GM18499 (cell line): Measurements from ENCODE around the gene ADAM30.

ENCODE experiments used
- ATAC-seq: cut with Tn5 transposase; IDR thresholded peaks from one replicate; pipeline ENCODE4 v1.9.1; 2021; ENCODE audit warnings: moderate number of reproducible peaks; ENCODE audit not compliant: insufficient read depth, unreplicated experiment

The ADAM30 gene

DNA sequence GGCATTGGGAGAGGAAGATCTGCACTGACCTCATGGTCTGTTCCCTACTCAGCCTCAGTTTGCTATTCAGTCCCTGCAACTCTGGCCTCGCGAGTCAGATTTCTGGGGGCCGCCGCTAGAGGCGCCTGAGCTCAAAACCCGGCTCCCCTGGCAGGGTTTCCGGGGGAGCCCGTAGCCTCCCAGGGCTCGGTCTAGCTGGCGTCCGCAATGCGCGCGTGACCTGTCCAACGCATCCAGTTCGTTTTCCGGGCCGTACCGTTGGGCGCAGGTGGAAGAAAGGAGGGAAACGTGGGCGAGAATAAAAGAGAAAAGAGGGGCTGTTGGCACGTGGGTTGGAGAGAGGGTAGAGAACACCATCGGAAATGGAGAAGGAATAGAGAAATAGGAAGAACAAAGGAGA lies at the start of gene ADAM30:
ADAM30 (minus strand) TSS at position 213 of the 400 bp plus-strand sequence; CDS start at position 34, 179 bp downstream.
- ATAC-seq, result no peak

DNA sequence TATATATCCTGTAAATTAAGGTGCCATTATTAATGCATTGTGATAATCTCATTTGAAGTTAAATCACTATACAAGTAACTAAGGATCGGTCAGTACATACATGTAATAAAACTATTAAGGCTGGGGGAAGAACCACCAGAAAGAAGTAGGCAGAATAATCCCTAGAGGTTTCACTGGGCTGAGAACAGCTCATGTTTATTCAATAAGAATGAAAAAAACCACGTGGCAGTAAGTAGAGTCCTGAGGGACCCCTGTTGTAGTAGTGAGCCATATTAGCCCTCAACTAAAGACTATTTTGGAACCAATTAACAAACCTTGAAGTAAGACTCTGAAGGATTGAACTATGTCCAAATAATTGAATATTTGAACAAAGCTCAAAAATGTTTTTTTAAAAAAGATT lies 46.9 kb upstream of the ADAM30 start:
- ATAC-seq, result no peak

DNA sequence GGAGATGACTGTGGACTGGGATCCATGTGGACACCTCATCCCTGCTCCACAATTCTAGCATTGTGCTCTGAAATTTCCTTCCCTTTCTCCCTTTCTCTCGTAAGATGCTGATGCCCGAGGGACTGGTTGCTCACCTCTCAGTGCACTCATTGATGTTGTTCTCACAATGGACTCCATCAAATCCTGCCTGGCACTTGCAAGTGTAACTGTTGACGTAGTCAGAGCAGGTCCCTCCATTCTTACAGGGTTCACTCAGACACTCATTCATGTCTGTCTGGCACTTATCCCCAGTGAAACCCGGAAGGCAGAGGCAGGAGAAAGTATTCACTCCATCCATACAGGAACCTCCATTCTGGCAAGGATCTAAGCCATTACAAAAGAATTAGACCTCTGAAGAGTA lies 45.1 kb upstream of the ADAM30 start:
- no peak for ATAC-seq

DNA sequence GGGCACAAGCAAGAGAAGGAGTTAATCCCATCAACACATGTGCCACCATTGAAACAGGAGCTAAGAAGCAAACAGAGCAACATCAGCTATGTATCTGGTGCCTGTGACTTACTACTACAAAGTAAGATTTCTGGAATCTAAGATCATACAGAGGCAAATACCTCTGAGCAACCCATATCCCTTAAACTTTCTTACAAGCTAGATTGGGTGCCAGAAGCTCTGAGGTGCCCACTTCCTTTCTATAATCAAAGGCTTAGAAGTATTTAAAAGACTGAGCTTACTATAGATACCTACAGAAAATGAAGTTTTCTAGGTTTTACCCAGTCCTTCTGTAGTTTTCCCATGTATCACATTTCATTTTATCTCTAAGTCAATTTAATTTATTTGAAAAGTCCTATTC lies 44.4 kb upstream of the ADAM30 start:
- no peak for ATAC-seq

DNA sequence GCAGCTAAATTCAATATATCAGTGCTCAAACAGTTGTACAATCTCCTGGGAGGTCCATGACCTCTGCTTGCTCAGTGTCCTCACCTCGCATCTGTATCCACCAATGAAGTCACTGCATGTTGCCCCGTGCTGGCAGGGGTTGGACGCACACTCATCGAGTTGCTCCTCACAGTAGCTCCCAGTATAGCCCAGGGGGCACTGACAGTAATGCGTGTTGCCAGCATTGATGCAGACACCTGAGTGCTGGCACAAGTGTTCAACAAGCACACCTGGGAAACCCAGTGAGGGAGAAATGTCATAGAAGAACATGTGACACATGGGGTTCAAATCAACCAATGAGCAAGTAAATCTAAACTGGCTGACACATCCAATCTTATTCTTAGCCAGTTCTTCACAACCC lies 40.9 kb upstream of the ADAM30 start:
- ATAC-seq, result no peak

DNA sequence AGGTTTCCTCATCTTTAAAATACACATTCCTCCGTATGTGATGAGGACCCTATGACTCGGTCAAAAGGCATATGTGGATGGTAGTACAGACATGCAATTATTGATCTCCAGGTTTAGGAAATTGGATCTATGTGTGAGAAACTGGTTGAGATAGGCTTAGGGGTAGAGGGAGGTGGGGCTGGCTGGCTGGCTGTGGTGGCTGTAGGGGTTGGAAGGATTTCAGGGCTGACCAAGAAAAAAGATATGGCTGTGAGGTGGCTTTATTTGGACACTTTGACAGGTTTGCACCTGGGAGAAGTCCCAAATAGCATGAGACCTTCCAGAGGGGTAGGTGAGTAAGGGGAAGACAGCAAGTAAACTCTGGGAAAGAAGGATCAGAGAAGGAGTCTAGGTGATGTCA lies 39.6 kb upstream of the ADAM30 start:
- no peak for ATAC-seq

DNA sequence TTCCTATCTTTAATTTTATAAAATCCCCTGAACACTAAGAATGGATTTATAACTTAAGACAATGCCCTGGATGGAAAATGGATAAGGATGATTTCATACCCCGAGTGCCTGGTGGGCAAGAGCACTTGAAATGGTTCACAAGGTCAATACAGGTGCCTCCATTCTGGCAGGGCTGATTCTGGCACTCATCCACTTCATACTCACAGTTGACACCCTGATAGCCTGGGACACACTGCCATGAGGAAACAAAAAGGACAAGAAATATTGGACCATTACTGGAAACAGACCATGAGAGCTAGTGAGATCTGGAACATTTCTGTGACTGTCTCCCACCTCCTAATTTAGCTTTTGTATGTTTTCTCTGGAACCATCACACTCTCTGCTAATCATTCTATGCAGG lies 39.1 kb upstream of the ADAM30 start:
- ATAC-seq, result no peak

DNA sequence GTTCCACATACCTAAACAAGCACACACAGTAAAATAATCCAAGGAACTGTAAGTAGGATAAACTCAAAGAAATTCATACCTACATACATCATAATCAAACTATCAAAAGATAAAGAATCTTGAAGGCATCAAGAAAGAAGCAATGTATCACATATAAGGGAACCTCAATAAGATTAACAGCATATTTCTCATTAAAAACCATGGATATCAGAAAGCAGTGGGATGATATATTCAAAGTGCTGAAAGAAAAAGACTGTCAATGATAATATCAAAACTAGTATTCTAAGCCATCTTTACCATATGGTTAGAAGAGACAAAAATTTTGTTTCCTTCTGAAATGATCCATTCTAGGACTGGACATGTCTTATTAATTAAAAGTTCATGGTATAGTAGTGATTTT lies 37.1 kb upstream of the ADAM30 start:
- no peak for ATAC-seq

DNA sequence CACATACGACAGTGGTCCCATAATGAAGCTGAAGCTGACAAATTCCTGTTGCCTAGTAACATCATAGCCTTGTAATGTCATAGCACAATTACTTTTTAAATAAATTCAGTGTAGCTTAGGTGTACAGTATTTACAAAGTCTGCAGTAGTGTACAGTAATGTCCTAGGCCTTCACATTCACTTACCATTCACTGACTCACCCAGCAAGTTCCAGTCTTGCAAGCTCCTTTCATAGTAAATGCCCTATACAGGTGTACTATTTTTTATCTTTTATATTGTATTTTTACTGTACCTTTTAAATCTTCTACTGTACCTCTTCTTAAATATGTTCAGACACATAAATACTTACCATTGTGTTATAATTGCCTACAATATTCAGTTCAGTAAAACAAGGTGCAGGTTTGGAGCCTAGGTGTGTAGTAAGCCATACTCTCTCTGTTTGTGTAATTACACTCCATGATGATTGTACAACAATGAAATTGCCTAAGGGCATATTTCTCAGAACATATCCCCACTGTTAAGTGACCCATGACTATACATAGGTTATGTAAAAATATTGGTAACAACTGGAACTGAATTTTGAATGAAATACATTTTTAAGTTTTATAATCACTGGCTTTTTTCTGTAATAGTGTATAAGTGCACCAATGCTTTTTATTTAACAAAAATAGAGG lies 33.5 kb upstream of the ADAM30 start:
- ATAC-seq, result no peak

DNA sequence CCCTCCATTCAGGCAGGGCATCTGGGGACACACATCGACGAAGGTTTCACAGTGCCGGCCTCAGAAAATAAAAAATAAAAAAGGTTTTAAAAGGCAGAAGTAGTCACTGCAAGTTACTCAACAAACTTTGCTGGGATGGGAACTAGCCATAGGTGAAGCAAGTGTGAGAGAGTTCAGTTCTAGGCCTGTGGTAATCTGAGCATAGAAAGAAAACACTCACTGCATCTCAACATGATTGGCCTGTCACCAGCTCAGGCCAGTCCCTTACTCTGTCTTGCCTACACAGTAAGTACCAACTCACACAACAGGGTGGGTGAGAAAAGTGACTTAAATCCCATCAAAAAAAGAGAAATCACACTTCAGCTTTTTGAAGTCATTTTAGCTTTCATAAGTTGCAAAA lies 30.2 kb upstream of the ADAM30 start:
- no peak for ATAC-seq

DNA sequence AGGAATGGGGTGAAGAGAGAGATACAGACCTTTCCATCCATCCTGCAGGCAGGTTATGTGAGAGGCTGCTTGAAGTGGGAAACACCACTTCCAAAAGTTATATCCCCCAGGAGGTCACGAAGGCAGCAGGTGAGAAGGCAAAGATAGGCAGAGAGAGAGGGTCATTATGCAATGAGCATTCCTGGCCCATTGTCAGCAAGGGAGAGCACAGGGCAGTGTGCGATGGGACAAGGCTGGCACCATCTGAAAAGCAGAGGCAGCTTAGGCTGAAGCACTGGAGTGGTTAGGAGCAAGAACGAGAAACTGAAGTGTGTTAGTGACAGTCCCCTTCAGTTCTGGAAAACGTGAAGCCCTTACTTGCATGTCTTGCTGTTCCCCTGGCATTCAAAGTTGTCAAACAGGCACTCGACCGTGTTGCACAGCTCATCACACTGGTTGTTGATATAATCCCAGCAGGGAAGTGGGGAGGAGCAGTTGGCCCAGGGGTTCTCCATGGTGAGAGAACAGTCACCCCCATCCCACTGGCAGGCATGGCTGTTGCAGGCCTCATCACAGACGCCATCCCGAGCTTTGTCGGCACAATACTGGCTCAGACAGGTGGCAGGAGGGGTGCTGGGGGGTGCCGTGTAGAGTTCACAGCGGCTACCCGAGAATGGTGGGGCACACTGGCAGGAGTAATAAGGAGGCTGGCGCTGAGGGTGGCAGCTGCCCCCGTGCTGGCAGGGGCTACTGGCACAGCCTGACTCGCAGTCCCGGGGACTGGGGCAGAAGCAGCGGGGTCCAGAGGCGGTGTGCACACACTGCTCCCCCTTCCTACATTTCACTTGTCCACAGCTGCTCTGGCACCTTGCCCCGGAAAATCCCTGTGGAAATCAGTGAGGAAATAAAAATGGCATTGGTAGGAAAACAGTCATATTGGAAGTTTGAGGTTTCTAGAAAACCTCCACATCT lies 28.9 kb upstream of the ADAM30 start:
- no peak for ATAC-seq

DNA sequence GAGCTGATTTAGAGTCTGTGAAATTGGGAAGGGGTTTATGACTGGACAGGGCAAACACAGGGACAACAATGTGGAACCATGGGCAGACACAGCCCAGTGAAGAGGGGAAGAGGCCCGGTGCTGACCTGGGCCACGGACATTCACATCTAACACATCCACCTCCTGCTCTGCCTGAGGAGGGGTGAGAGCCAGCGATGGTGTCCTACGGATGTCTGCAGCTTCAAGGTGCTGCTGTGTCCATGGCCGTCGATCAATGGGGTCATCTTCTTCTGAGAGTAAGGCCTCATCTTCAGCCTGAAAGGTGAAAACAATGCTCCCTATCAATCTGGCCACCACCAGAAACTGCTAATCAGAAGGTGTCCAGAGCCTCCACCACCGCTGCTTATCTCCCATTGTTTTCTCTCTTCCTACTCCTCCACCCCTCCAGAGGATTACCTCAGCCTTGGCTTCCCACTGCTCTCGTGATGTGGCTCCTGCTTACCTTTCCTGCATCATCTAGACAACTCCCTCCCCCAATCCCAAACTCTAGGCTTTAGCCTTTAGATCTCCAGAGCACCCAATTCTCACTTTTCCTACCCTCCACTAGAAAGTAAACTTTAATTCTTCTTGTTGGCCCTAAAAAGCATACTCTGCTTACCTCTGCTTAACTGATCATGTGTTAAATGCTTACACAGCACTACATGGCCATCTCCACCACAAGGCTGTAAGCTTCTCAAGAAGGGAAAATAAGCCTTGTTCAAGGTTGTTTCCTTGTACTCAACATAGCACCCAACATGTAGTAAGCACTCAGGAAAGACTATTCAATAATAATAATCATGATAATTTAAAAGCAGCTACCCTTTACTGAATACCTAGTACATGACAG lies 24.0 kb upstream of the ADAM30 start:
- ATAC-seq, result no peak

DNA sequence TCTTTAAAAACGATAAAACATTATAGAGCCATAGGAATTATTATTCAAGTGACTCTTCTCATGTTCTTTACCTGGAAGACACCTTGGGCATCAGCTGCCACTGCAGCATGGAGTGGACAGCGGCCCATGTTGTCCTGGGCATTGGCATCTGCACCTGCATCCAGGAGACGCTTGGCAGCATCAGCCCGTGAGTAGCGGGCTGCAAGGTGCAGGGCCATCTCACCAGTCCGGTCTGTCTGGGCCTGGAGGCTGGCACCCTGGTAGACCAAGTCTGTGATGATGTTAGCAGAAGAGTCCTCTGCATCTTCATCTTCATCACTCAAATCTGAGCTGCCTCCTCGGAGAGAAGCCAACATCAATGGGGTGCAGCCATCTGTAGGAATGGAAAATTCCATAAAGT lies 22.9 kb upstream of the ADAM30 start:
- no peak for ATAC-seq

DNA sequence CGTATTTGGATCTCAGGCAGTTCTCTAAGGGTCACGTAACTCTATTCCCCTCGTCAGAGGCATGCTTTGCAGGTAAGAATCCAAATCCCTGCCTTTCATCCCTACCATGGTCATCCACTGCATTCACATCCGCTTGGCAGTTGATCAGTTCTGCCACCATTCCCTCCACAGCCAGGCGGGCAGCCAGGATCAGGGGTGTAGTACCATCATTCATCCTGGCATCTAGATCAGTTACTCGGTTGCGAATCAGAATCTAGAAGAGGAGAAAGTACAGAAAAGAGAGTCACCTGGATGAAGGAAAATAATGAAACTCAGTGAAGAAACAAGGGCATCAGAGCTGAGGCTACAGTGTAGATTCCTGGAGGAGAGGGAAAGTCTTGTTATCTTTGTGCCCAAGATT lies 22.0 kb upstream of the ADAM30 start:
- no peak for ATAC-seq

DNA sequence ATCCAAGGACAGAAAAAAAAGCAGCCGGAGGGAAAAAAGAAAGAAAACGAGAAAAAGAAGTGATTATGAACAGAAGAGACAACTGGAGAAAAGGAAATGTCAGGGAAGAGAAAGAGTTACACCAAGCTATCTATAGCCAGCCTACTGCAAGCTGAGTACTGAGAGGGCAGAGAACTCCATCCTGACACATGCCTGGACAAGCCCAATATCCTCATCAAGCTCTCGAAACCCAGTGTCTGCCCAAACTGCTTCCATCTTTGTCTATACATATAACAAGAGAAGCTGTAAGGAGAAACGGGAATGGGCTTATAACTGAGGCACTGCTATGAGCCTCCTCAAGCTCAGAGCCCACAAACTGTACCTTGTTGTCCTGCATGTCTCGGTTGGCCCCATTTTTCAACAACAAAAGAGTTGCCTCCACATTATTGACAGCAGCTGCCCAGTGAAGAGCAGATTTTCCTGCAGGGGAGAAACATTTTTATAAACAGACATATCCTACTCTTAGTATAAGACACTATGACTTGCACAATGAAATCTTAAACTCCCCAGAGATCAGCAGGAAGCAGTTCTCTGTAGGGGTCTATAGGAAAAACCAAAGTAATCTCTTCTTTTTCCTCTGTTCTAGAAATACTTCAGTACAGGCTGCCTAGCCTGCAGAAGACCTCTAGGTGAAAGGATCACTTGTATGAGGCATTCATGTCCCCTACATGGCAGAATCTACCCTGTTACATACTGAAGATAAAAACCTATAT lies 21.2 kb upstream of the ADAM30 start:
- no peak for ATAC-seq

DNA sequence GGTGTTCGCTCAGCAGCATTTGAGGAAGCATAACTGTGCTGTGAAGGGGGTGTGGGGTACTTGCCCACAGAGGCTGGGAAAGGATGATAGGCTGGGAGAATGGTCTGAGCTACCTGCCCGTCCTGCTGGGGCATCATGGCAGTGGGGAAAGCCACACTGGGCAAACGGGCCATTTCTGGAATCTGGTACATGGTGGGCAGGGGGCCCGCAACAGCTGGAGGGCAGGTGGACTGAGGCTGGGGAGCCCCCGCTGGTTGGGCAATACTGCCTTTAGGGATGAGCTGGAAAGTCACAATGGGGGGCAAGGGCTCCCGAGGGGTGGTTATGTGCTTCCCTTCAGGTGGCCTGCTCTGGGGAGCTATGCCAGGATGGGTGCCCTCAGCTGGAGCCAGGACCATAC lies 19.2 kb upstream of the ADAM30 start:
- ATAC-seq, result no peak

DNA sequence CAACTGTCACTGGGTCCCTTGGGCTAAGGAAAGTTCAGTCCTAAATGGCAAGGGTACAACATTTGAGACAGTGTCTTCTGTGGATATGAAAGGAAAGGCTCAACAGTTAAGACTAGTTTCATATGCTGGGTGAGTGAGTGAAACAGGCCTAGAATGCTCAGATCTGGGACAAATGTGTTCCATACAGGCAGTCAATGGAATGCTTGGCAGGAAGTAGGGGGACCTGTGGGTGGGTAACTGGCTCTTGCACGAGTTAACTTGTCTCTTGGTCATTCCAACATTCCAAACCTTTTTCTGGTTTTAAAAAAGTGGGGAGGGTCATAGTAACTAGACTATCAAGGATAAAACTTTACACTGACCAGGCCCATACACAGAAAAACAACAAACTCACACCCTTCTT lies 17.8 kb upstream of the ADAM30 start:
- ATAC-seq, result no peak

DNA sequence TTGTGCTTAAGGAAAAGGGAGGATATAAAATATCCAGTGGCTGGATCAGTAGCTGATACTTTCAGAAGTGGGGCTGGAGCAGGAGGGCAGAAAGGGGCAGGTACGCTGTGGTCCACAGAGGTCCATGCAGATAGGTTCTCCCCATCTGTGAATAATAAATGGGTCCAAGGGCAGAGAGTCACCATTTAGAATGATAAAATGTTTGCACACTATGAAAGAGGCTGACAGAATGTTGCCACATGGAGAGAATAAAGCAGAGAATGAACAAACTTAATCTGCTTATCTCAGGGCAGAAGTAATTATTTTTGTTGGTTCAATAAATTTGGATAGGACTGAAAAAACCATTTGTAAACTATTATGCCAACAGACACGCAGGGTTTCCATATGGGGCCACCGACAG lies 16.6 kb upstream of the ADAM30 start:
- no peak for ATAC-seq

DNA sequence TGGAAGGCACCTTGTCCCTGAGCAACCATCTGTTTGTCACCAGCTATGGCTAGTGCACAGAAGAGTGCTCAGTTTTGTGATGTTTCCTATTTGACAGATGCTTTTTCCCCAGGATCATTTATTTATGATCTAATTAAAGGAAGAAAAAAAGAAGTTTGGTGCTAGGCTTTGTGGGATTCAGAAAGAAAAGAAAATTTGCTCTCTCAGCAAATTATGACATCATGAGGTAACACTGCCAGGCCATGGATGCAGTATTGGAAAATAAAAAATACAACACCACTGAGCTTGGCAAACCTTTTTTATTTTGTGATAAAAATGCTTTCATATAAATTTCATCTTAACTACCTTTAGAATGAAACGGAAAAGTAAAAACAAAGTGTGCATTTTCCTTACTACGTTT lies 15.5 kb upstream of the ADAM30 start:
- no peak for ATAC-seq

DNA sequence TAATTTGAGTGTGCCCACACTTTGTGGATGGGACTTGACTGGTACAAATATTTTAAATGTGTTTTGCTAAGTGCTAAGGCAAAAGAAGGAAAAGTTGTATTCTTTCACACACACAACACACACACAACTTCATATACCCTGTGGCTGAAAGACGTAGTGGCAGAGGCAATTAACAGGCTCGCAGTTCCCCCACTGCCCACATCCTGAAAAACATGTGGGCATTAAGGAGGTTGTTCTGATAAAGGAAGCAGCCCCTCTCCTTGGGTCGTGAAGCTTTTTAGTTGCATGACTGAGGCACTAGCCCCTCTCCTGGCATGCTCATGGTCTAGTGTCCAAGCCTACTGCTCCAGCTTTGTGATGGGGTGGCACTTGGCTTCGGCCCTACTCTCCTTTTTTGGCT lies 14.3 kb upstream of the ADAM30 start:
- ATAC-seq, result no peak
